ENCODE data around the gene DOCK3.

The DOCK3 gene

GRCh38 chr3:50628601-50629000 is 46.1 kb upstream of the DOCK3 start (continued):
- TF ChIP-seq TSHZ2 (CRISPR knock-in tag; IDR thresholded peaks at IDR 0.05) (no peak), TOX (CRISPR knock-in tag; IDR thresholded peaks at IDR 0.05; ENCODE audit: borderline replicate concordance) (no peak)

GRCh38 chr3:50630394-50630793 is 44.3 kb upstream of the DOCK3 start:
- no peak for ATAC-seq
- TF ChIP-seq CSDC2 (CRISPR knock-in tag; IDR thresholded peaks at IDR 0.05), result no peak

GRCh38 chr3:50630877-50631276 is 43.9 kb upstream of the DOCK3 start:
- no peak; the same call in 2 of the 3 replicates for ATAC-seq
- TF ChIP-seq POU6F1 (CRISPR knock-in tag; IDR thresholded peaks at IDR 0.05; ENCODE audit: borderline replicate concordance, low read depth), result no peak
- TF ChIP-seq ZNF565 (CRISPR knock-in tag; conservative IDR thresholded peaks at IDR 0.05; ENCODE audit: low read depth), result no peak
- no peak for TF ChIP-seq ZFP3 (CRISPR knock-in tag; IDR thresholded peaks at IDR 0.05)
- no peak for TF ChIP-seq TCF4 (CRISPR knock-in tag; IDR thresholded peaks at IDR 0.05; ENCODE audit: borderline replicate concordance)
- TF ChIP-seq ISL1 (CRISPR knock-in tag; IDR thresholded peaks at IDR 0.05), result no peak
- no peak for TF ChIP-seq BACH2 (CRISPR knock-in tag; IDR thresholded peaks at IDR 0.05; ENCODE audit: borderline replicate concordance)
- TF ChIP-seq GLIS3 (CRISPR knock-in tag; IDR thresholded peaks at IDR 0.05), result no peak

- no peak for TF ChIP-seq ARNTL (CRISPR knock-in tag; IDR thresholded peaks at IDR 0.05; ENCODE audit: borderline replicate concordance, low read depth)
- 0 out of 2 replicates have a peak, but pooled peaks have one; percentile 48 for TF ChIP-seq SNAI2 (CRISPR knock-in tag; IDR thresholded peaks at IDR 0.05)
- no peak for TF ChIP-seq ZFP3 (CRISPR knock-in tag; IDR thresholded peaks at IDR 0.05)
- TF ChIP-seq OSR1 (CRISPR knock-in tag; IDR thresholded peaks at IDR 0.05), result no peak
- no peak for TF ChIP-seq ZC3H10 (CRISPR knock-in tag; IDR thresholded peaks at IDR 0.05)
- TF ChIP-seq TCF4 (CRISPR knock-in tag; IDR thresholded peaks at IDR 0.05; ENCODE audit: borderline replicate concordance), result peak; percentile 32; the same call in 1 of the 2 replicates
- peak; percentile 8; the same call in 1 of the 3 replicates for ATAC-seq
These were observed 42.3 kb upstream of the DOCK3 start for GRCh38 chr3:50632450-50632849.

- ATAC-seq, result no peak
- no peak for TF ChIP-seq TCF4 (CRISPR knock-in tag; IDR thresholded peaks at IDR 0.05; ENCODE audit: borderline replicate concordance)
- TF ChIP-seq RARB (CRISPR knock-in tag; IDR thresholded peaks at IDR 0.05), result no peak
- TF ChIP-seq PPARA (CRISPR knock-in tag; IDR thresholded peaks at IDR 0.05; ENCODE audit: borderline replicate concordance), result no peak
- TF ChIP-seq ISL1 (CRISPR knock-in tag; IDR thresholded peaks at IDR 0.05), result no peak
- no peak for TF ChIP-seq ZNF8 (CRISPR knock-in tag; IDR thresholded peaks at IDR 0.05)
- TF ChIP-seq TSHZ2 (CRISPR knock-in tag; IDR thresholded peaks at IDR 0.05), result no peak
- no peak for TF ChIP-seq PATZ1 (CRISPR knock-in tag; IDR thresholded peaks at IDR 0.05; ENCODE audit: borderline replicate concordance)
- no peak for TF ChIP-seq ZFP3 (CRISPR knock-in tag; IDR thresholded peaks at IDR 0.05)
- TF ChIP-seq OSR1 (CRISPR knock-in tag; IDR thresholded peaks at IDR 0.05), result no peak
- TF ChIP-seq ESRRG (CRISPR knock-in tag; IDR thresholded peaks at IDR 0.05), result no peak
- no peak for TF ChIP-seq GLIS3 (CRISPR knock-in tag; IDR thresholded peaks at IDR 0.05)
- no peak for TF ChIP-seq CREB5 (CRISPR knock-in tag; IDR thresholded peaks at IDR 0.05; ENCODE audit: low read depth)
- no peak for TF ChIP-seq CSRNP3 (CRISPR knock-in tag; IDR thresholded peaks at IDR 0.05)
- no peak for TF ChIP-seq ZNF70 (CRISPR knock-in tag; IDR thresholded peaks at IDR 0.05)
These were observed 41.4 kb upstream of the DOCK3 start for GRCh38 chr3:50633230-50633790.
